ENCODE measurements around the gene KBTBD13.
"Not testable (repeated sequence)": the region's sequence is repeated elsewhere in the genome, so short reads cannot be mapped to it uniquely, and the experiment has no call there.

Gene KBTBD13

GRCh38 chr15:65091946-65092770, 15.6 kb downstream of the KBTBD13 start:
- DNase-seq, result no peak

- DNase-seq, result no peak
Measured at GRCh38 chr15:65092911-65093792, 16.6 kb downstream of the KBTBD13 start.

DNA sequence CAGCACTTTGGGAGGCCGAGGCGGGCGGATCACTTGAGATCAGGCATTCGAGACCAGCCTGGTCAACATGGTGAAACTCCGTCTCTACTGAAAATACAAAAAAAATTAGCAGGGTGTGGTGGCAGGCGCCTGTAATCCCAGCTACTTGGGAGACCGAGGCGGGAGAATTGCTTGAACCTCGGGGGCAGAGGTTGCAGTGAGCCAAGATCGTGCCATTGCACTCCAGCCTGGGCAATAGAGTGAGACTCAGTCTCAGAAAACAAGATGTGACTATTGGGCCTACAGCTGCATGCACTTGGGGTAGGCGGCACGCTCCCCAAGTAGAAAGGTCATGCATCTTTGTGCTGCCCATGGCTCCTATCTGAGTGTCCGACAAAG, 17.2 kb downstream of the KBTBD13 start:
- DNase-seq, result not testable (repeated sequence)

- DNase-seq, result no peak
Measured at GRCh38 chr15:65094294-65094995, 17.9 kb downstream of the KBTBD13 start.

- DNase-seq, result no peak
Measured at GRCh38 chr15:65095011-65095746, 18.6 kb downstream of the KBTBD13 start.

DNA sequence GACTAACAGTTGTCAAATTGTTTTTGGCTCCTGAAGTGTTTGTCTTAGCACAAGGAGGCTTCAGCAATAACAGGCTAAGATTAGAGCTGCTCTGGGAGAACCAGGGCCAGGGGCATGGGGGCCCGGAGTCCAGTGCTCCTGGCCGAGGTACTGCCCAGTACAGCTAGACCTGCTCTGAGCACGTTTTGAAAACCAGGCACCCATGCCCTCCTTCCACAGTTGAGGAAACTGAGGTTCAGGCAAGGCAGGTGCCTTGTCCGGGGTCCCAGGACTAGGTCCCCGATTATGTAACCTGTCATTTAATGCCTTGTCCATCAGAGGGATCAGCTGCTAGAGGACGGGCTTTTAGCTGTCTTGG, 19.2 kb downstream of the KBTBD13 start:
- DNase-seq, result no peak

DNA sequence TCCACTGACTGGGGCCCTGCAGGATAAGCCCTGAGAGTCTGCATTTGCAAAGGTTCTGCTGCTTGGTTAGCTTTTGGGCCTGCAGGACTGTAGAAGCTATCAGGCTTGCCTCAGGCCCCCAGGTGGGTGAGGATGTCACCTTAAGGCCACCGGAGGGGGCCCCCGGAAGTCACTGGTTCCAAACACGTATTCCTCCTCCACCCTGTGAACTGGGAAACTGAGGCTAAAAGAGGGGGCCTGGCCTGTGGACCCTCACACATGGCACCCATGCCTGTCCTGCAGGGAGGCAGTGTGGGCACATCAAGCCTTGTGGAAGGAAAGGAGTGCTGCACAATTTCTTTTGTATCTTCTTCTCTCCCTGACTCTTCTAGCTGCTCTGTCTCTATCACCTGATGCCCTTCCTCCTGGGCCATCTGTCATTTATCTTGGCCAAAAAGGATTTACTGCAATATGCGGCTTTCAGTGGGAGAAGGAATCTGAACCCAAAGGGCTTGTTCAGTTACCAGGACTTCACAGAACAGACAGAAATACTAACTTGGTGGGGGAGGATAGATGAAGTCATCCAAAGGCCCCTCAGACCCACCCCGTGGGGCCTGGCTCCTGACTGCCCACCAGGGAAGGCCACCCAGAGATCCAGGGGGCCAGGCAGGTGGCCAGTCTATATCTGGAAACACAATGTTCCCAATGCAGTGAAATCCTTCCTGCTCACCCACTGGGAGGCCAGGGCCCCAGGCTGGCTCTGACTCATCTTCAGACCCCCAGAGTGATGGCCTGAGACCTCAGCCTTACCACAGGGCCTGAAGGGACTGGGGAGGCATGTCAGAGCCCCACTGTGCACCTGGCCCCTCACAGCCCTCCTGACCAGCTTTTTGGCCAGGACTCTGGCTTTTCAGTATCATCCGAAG, 20.2 kb downstream of the KBTBD13 start:
- DNase-seq, result no peak

DNA sequence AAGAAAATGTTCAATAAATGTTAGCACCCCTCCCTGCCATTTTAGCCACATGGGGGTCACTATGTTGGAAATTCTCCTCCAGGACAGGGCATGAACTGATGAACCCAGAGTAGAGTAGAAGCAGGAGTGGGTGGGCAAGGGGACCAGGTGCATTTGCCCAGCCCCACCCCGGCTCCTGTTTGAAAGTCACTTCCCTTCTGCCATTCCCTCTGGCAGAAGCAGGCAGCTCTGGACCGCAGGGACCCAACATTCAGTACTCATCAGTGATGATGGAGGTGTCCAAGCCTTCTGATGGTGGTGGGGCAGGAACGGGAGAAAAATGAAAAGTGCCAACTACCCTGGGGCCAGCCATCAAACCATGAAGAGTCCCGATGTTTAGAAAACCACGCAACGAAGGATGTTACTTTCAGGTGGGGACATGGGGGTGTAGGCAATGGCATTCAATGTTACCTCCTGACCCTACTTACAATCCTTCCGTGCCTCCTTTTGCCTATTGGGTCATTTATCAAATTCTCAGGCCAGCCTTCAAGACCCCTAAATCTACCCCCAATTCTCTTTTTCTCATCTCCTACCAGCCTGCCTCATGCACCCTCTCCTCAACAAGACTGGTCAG, 21.2 kb downstream of the KBTBD13 start:
- DNase-seq, result no peak

DNA sequence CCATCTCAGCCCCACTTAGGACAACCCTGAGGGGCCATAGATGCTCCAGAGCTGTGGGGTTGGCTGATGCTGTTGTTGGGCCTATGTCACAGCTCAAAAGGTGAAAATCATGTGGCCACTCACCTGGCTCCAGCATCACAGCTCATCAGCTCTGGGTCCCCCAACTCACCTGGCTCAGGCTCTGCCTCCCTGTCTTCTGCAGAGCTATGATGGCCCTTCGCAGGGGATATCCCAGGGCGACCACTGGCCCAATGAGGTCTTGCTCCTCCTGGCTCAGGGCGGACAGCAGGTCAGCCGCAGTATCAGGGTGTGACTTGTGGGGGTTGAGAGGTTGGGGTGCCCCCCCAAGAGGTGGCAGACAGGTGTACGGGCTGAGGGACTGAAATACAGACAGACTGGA, 22.8 kb downstream of the KBTBD13 start:
- no peak for DNase-seq

- DNase-seq, result not testable (repeated sequence)
Measured at GRCh38 chr15:65099801-65100200, 23.3 kb downstream of the KBTBD13 start.

GRCh38 chr15:65100442-65100841, 23.9 kb downstream of the KBTBD13 start:
- no peak for DNase-seq

DNA sequence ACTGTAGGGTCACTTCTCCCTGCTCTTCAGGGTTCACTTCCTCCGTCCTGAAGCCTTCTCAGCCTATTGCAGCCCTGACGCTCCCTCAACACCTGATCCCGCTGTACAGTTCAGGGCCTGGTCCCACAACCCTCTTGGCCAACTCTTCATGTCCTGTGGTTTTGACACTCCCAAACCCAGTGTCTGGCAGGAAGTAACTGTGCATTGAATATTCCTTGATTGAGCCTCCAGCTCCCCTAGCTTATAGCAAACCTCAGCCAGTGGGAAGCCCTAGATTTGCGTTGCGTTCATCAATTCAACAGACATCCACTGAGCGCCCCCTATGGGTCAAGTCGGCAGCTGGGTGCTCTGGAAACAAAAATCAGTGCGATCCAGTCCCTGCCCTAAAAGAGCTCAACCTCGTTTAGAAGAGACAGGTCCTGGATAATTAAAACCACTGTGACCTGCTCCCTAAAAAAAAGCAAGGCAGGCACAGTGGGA, 24.9 kb downstream of the KBTBD13 start:
- no peak for DNase-seq

DNA sequence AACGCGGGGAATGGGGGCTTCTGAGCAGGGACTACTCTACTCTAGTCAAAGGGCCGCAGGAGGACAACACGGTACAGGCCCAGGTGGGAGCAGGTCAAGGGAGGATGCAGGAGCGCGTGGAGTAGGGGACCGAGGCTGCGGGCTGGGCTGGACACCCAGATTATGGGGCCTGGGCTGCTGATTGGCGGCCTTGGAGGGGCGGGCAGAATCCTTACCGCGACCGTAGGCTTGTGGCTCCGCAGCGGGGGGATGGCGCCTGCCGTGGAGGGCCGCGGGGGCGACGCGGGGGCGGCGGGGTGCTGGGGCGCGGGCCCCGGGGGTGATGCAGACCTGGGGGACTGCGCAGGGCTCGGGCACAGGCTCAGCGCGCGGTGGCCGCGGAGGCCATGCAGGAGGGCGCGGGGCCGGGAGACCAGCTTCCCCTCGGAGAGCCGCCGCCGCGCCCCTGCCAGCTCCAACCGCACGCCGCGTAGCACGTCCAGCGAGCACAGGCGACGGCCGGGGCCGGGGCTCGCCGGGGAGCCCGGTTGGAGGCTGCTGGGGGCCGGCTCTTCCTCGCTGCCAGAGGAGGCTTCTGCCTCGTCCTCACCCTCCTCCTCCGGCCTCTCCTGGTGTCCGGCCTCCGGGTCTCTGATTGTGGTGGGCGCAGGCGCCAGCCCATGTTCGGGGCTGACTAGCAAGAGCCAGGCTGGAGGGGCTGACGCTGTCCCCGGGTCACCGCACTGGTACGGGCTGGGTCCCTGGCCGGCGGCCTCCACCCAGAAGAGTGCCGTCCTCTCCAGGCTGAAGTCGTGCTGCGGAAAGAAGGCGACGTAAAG, 25.6 kb downstream of the KBTBD13 start:
- DNase-seq, result no peak

- no peak for DNase-seq
Measured at GRCh38 chr15:65102912-65103311, 26.4 kb downstream of the KBTBD13 start.

GRCh38 chr15:65105038-65105437, 28.5 kb downstream of the KBTBD13 start:
- DNase-seq, result no peak

DNA sequence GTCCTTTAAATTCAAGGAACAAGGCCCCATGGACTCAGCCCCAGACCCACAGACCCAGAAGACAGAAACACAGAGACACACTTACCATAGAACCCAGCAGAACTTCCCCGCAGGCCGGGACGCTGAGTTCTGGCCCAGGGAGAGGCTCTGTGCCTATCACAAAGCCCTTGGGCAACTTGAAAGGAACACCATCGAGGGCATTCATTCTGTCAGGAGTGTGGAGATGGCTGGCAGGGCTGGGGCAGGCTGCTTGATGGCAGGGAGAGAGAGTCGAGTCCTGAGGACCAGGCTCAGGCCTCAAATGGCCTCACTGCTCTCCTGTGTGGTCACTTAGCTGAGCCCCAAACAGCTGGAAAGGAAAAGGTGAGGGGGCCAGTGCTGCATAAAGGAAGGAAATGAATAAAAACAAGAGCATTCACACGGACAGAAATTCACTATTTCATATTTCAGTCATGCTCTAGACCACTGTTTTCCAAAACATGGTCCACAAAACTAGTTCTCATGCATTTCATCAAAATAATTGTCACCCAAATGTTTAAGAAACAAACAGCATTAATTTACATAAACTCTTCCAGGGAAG, 29.6 kb downstream of the KBTBD13 start:
- no peak for DNase-seq

GRCh38 chr15:65110676-65111292, 34.2 kb downstream of the KBTBD13 start:
- no peak for DNase-seq

DNA sequence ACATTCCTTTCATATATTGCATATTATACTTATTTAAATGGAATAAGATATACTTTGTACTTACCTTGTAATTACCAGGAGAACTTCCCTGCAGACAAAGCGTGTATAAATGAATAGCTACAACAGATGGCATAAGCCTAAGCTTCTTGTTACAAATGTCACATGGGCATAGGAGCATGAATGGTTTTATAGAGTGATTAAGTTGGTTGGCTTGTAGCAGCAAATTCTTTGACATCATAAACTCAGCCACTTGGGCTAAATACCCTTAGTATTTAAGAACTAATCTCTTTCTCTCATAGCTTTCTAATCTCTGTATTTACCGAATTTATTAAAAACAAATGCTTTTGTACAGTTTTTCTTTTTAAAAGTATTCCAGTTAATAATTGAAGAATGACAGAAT, 38.5 kb downstream of the KBTBD13 start, which contains the start of gene UBAP1L:
Gene UBAP1L (minus strand): TSS at position 115 of the 400 bp plus-strand sequence. CDS start 8,985 bp downstream, outside the sequence.
- no peak for DNase-seq

GRCh38 chr15:65115542-65115941, 39.0 kb downstream of the KBTBD13 start:
- DNase-seq, result no peak

All from SW 1271 (cell line).